Right hindlimb (tissue), 1 donor: ENCODE measurements around the gene RLF.

Experiments used
- DNase-seq: peaks from one replicate; pipeline ENCODE4 v3.0.0-alpha.2; 2018

RLF gene

GRCh38 chr1:40239626-40240025 lies 78.4 kb downstream of the RLF start:
- no peak for DNase-seq

DNA sequence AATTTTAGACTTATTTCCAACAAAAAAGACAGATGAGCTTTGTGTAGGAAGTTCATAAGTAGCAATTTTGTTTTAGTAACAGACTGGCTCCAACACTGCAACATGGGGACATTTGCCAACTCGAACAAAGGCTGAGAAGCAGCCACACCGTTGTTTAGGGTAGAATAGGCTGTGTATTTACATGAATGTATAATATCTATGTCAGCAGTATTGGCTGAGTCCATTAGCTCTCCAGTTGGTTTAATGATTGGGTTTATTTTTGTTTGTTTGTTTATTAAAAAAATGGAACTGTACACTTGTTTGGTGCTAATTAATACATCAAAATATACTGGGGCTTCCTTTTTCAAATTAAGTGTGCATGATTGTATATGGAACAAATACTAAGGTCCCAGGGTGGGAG lies 79.2 kb downstream of the RLF start:
- DNase-seq, result no peak

GRCh38 chr1:40241362-40241761 lies 80.2 kb downstream of the RLF start:
- no peak for DNase-seq

DNA sequence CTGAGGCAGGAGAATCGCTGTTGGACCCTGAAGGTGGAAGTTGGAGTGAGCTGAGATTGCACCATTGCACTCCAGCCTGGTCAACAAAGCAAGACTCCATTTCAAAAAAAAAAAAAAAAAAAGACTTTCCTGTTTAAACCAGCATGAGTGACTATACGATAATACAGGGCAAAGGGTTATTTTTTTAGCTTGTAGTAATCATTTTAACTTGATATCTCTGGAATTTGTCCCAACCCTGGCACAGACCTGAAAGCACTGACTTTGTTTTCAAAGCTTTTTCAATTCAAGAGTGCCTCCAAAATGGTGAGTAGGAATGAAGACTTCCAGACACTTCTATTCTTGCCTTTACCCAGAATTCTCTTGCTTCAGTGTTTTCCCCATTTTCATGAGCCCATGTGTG lies 82.2 kb downstream of the RLF start:
- DNase-seq, result no peak

- no peak for DNase-seq
Measured at GRCh38 chr1:40244138-40244744, 83.1 kb downstream of the RLF start.

DNA sequence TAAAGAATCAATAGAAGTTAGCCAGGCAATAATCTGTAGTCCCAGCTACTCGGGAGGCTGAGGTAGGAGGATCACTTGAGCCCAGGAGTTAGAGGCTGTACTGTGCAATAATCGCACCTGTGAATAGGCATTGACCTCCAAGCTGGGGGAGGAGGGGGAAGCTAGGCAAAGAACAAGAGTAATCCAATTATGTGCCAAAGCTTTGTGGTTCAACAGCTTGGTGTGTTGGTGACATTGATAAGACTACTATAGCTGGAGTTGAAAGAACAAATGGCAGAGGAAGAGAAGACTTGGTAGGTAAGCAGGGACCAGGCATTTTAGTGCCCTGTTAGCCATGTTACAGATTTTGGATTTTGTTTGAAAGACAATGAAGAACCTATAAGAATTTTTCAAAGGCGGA lies 84.5 kb downstream of the RLF start:
- no peak for DNase-seq

DNA sequence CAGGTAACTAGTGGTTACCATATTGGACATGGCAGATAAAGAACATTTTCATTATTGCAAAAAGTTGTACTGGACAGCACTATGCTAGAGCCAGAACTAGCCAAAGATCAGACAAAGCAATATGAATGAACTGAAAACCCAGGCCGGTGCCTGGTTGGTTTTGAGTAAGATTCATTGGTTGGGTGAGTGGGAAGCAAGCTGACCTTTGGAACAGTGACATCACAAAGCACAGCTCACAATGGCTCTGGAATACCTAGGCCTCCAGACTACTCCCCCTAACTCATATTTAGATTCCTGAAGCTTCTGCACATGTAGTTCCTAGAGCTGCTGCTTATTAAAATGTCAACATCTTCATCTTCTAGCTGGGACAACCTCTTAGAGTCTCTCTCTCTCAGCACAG lies 86.5 kb downstream of the RLF start, which contains the start of gene TMCO2:
TSS of gene TMCO2 (plus strand) at position 283 of the 400 bp plus-strand sequence. CDS start at position 340, 57 bp downstream.
- no peak for DNase-seq

DNA sequence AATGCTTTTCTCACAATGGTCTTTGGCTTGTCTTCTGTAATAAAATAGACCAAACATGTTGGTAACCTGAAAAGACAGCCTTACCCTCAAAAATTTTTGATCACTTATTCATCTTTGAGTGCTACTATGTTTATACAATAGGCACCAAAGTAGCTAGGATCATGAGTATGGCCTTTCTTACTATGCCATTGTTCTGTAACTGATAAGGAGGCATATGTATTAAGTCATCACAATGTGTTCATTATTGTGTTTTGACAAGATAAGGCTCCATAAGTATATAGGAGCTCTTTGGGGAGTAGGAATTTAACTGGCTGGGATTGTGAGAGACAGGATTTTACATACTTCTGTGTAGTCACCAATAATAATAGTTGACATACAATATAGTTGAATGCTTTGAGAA lies 87.2 kb downstream of the RLF start:
- no peak for DNase-seq

- DNase-seq, result no peak
Measured at GRCh38 chr1:40251456-40251855, 90.3 kb downstream of the RLF start.

DNA sequence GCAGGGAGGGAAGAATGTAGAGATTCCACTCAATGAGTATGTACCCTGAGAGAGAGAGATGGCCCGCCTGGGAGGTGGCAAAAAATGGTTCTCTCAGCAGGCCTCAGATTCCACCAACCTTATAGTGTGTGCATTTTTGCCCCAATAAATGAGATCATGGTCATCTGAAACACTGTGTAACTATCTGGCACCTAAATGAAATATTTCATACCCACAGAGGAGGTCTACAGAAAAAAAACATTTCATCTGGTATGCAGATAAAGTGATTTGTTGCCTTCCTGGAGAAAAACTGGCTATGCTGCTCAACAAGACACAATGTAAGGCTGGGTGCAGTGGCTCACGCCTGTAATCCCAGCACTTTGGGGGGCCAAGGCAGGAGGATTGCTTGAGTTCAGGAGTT lies 91.4 kb downstream of the RLF start:
- DNase-seq, result no peak

- DNase-seq, result no peak
Measured at GRCh38 chr1:40255231-40255630, 94.0 kb downstream of the RLF start.

DNA sequence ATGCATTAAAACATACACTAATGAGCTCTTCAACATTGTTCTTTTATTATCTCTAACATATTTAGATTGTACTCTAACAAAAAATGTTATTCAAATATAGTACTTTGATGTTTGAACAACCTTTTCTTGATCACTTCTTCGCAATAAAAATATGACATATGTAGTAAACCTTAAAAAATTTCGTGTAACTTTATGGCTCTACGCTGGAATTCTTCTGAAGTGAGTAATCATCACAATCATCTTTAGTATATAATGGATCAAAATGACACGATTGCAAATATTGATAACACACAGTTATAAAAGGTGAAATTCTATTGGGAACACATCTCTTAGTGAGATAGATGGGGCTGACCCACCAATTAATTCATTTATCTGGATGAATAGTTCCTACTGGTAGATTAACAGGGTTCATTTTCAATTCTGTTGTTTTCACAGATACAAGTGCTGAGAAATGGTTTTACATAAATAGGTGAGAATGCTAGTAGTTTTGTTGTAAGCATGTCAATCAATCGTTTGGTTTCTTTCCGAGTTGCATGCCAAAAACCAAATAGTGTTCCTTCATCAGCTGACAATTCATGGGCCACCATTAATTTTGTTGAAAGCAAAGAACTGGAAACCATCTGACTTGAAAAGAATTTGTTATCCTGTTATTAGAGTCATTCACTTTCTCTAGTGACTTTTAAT lies 95.4 kb downstream of the RLF start:
- DNase-seq, result no peak

DNA sequence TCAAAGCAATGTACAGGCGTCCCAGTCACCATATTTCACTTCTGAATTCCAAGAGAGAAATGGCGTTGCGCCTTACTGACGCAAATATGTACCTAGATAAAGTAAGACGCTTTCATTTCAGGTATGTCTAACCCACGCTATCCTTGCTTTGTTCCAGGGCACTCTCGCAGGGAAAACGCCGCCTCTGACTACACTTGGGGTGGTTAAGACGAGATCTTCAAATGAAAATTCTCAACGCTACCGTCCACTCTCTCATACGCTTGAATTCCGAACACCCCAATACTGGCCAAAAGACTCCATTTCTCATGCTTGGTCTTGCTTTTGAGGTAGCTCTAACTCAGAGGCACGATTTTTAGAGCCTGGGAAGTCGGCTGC lies 96.1 kb downstream of the RLF start:
- no peak for DNase-seq

- DNase-seq, result peak; percentile 97
Measured at GRCh38 chr1:40257688-40258444, 96.7 kb downstream of the RLF start, which contains the start of gene ZMPSTE24. Gene ZMPSTE24, plus strand, starts transcription at chr1:40258236. Its CDS starts 36 bp downstream, at chr1:40258272.

GRCh38 chr1:40258445-40258769 lies 97.2 kb downstream of the RLF start:
- no peak for DNase-seq

DNA sequence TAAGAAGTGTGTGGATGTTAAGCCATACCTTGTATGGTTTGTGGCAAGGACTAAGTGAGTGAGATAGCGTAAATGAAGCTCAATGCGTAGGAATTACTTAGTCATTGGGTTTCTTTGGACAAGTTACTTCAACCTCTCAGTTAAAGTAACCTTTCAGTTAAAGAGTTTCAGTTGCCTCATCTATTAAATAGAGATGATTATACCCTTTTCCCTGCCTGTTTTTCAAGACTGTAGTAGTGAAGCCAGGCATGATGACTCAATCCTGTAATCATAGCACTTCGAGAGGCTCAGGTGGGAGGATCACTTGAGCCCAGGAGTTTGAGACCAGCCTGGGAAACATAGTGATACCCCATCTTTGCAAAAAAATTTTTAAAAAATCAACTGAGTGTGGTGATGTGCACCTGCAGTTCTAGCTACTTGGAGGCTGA lies 103.2 kb downstream of the RLF start:
- no peak for DNase-seq

DNA sequence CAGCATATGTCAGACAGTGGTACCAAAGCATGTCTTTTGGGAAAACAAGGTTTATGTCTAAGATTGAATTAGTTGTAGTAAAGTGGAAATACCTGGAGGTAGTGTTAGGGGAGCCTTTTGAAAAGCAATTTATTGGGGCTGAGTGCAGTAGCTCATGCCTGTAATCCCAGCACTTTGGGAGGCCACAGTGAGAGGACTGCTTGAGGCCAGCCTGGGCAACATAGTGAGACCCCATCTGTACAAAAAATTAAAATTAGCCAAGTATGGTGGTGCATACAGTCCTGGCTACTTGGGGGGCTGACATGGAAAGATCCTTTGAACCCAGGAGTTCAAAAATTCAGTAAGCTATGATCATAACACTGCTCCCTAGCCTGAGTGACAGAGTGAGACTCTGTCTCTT lies 104.1 kb downstream of the RLF start:
- DNase-seq, result no peak

GRCh38 chr1:40265919-40266318 lies 104.7 kb downstream of the RLF start:
- DNase-seq, result no peak

- no peak for DNase-seq
Measured at GRCh38 chr1:40266786-40267535, 105.8 kb downstream of the RLF start.

DNA sequence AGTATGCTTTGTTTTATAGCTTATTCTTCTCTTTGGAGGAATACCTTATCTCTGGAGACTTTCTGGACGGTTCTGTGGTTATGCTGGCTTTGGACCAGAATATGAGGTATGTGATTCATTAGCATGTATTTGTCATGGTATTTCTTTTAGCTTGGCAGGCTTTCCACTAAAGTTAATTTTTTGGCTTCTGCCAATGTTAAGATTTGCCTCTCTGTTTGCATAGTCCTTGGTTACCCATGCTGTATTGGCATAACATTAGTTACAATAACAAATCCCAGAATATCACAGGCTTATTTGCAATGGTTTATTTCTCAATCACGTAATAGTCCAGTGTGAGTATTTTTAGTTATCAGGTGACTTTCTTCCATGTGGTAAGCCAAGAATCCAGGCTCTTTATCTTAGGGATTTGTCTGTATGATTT lies 106.6 kb downstream of the RLF start:
- DNase-seq, result no peak

DNA sequence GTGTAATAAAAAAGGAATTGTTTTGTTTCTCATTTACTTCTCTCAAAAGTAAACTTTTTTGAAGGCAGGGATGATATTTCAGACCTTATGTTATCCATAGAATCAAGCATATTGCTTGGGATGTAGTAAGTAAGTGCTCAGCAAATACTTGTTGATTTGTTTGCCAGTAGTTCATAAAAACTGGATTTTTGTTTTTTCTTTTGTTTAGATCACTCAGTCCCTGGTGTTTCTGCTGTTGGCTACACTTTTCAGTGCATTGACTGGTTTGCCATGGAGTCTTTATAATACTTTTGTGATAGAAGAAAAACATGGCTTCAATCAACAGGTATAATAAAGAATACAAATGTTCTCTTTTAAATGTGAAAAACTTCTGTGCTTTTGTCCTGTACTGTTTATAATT lies 107.0 kb downstream of the RLF start:
- DNase-seq, result no peak

DNA sequence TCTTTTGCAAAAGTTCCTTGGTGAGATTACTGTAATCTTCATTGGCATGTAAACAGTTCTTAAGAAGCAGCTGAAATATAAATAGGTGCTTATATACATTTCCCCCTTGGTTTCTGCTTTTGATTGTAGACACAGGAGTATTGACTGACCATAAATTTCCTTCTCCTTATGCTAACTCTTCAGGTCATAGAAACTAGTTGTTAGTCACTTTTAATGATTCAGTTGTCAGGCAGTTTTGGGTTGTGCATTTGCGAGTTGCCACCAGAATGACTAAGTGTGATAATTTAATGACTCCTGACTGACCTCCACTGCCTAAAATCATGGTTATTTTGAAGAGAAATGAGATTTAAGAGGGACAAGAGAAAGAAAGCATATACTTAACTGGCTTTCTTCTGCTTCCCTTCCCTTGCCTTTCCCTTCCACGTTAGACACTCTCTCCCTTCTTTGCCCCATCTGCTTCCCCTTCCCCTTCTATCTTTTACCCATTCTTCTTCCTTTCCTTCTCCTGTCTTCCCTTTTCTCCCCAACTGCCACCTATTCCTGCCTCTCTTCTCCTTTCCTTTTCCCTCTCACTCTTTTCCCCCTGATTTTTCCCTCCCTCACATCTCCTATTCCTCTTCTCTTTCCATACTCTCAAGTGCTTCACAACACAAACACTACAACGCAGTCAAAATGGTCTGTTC lies 109.1 kb downstream of the RLF start:
- no peak for DNase-seq
